ENCODE measurements around the gene CTSD.

DNA sequence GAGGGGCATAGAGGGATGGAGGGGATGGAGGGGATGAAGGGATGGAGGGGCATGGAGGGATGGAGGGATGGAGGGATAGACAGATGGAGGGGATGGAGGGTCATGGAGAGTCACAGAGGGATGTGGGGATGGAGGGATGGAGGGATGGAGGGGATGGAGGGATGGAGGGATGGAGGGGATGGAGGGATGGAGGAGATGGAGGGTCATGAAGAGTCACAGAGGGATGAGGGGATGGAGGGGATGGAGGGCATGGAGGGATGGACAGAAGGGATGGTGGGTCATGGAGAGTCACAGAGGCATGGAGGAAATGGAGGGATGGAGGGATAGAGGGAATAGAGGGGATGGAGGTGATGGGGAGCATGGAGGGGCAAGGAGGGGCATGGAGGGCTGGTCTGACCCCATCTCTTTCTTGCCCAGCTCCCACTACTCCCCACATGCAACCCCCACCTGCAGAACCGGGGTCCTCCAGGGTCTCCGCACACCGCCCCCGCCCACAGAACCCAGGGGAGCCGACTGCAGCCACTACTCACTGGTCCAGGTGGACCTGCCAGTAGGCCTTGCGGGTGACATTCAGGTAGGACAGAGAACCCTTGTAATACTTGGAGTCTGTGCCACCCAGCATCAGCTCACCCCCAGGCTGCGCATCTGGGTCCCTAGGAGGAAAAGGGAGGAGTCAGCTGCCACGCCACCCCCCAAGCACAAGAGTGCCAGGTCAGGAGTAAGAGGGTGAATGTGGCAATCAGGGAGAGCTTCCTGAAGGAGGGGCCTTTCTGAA, 9.2 kb downstream of the CTSD start:
- no peak for TF ChIP-seq JUN (IDR thresholded peaks at IDR 0.05; ENCODE audit: low read depth, low read length)
- TF ChIP-seq KDM1A (IDR thresholded peaks at IDR 0.05; ENCODE audit: borderline replicate concordance, low read length), result no peak
- TF ChIP-seq, protein P1, sequence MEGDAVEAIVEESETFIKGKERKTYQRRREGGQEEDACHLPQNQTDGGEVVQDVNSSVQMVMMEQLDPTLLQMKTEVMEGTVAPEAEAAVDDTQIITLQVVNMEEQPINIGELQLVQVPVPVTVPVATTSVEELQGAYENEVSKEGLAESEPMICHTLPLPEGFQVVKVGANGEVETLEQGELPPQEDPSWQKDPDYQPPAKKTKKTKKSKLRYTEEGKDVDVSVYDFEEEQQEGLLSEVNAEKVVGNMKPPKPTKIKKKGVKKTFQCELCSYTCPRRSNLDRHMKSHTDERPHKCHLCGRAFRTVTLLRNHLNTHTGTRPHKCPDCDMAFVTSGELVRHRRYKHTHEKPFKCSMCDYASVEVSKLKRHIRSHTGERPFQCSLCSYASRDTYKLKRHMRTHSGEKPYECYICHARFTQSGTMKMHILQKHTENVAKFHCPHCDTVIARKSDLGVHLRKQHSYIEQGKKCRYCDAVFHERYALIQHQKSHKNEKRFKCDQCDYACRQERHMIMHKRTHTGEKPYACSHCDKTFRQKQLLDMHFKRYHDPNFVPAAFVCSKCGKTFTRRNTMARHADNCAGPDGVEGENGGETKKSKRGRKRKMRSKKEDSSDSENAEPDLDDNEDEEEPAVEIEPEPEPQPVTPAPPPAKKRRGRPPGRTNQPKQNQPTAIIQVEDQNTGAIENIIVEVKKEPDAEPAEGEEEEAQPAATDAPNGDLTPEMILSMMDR (IDR thresholded peaks at IDR 0.05; ENCODE audit: control extremely low read depth in 1 of 3, insufficient read depth in 1 of 3, low read depth in 1 of 3, low read length in 3 of 3), result no peak
- no peak for TF ChIP-seq RAD21 (IDR thresholded peaks at IDR 0.05 in 1 of 2, conservative IDR thresholded peaks at IDR 0.05 in 1 of 2; ENCODE audit: low read depth in 2 of 2, low read length in 2 of 2)
- no peak for TF ChIP-seq GABPA (IDR thresholded peaks at IDR 0.05; ENCODE audit: borderline replicate concordance, insufficient read depth, low read length)
- no peak for TF ChIP-seq JUND (IDR thresholded peaks at IDR 0.05; ENCODE audit: low read length)
- no peak for TF ChIP-seq SP2 (IDR thresholded peaks at IDR 0.05; ENCODE audit: low read length)
- no peak for TF ChIP-seq SUZ12 (IDR thresholded peaks at IDR 0.05; ENCODE audit: low read length)
- no peak for TF ChIP-seq POLR2A (IDR thresholded peaks at IDR 0.05; ENCODE audit: control extremely low read depth in 1 of 2, low read depth in 2 of 2, low read length in 2 of 2)
- TF ChIP-seq RNF2 (IDR thresholded peaks at IDR 0.05; ENCODE audit: borderline replicate concordance, low read depth, low read length, missing control alignments, poor library complexity, severe bottlenecking), result no peak
